Prostate gland (tissue), 2 donors: ENCODE measurements around the gene TECTA.

Experiments
- POLR2AphosphoS5 ChIP-seq: sonication (generic); formaldehyde crosslinking; IDR thresholded peaks from one replicate; pipeline ENCODE4 v1.6.1; 2017; ENCODE audit warnings: antibody characterized with exemption
- TF ChIP-seq, protein P1 (sequence below), 4 experiments: fragments of 200-600 bp in 2 of 4; fragments of 450-650 bp in 2 of 4; sonication (generic) in 2 of 4; IDR thresholded peaks; 1 replicate in 3 of 4; 2 replicates in 1 of 4; pipeline ENCODE4 v1.5.1; 2016 to 2019; ENCODE audit warnings: antibody characterized with exemption in 4 of 4, mild to moderate bottlenecking in 2 of 4, moderate library complexity in 2 of 4

DNA sequence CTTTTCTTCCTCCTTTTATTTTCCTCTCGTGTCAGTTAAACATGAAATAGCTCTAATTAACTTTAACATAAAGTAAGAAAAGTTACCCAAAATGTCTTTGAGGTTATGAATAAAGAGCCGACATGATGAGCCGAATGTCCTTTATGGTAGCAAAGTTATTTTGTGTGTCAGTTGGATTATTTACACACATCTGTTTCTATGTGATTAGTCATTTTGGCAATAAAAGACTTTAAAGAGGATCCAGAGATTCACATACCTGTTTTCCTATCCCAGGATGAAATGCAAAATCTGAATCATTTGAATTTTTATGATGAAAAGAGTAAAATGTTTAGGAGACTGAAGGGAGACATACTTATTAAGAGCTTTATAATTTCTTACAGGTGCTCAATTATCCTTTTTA lies 34.0 kb upstream of the TECTA start:
- TF ChIP-seq, protein P1, sequence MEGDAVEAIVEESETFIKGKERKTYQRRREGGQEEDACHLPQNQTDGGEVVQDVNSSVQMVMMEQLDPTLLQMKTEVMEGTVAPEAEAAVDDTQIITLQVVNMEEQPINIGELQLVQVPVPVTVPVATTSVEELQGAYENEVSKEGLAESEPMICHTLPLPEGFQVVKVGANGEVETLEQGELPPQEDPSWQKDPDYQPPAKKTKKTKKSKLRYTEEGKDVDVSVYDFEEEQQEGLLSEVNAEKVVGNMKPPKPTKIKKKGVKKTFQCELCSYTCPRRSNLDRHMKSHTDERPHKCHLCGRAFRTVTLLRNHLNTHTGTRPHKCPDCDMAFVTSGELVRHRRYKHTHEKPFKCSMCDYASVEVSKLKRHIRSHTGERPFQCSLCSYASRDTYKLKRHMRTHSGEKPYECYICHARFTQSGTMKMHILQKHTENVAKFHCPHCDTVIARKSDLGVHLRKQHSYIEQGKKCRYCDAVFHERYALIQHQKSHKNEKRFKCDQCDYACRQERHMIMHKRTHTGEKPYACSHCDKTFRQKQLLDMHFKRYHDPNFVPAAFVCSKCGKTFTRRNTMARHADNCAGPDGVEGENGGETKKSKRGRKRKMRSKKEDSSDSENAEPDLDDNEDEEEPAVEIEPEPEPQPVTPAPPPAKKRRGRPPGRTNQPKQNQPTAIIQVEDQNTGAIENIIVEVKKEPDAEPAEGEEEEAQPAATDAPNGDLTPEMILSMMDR (IDR thresholded peaks at IDR 0.05), result no peak
- no peak for TF ChIP-seq POLR2AphosphoS5
